ENCODE data around the gene PIGW. TPM values are rescaled to one million over a fixed set of nuclear protein-coding genes. Genes with fewer than 3 reads are reported as not detected.

The PIGW gene
- total RNA-seq, 1 experiment from 2014 or later = 21.7 TPM

GRCh38 chr17:36494674-36495073, 40.1 kb upstream of the PIGW start:
- Mint-ChIP-seq H3K36me3 (peaks cover 54% of the 10 kb centered on the region), H3K4me3 (no peak overlapping the region), H3K4me1 (no peaks in the 10 kb centered on the region), H3K9me3 (no peaks in the 10 kb centered on the region), H3K27me3 (ENCODE audit: low read depth) (no peaks in the 10 kb centered on the region), H3K27ac (no peak overlapping the region)
- DNase-seq (ENCODE audit: low spot score) (no peak), ATAC-seq (no peak)
- CTCF ChIA-PET = interaction anchor here (0.9 to 1.0 kb wide), 2 partner anchors 11 to 39 kb away, joined by 3 to 4 read pairs; no protein-coding TSS in a partner anchor
- TF ChIP-seq CREM (CRISPR knock-in tag; IDR thresholded peaks at IDR 0.05) (no peak), ZNF423 (CRISPR knock-in tag; IDR thresholded peaks at IDR 0.05) (no peak), TEAD1 (CRISPR knock-in tag; IDR thresholded peaks at IDR 0.05) (no peak), SOX15 (CRISPR knock-in tag; IDR thresholded peaks at IDR 0.05) (no peak), NR1H2 (CRISPR knock-in tag; IDR thresholded peaks at IDR 0.05) (no peak), ZNF121 (CRISPR knock-in tag; IDR thresholded peaks at IDR 0.05) (no peak), ATF2 (CRISPR knock-in tag; IDR thresholded peaks at IDR 0.05; ENCODE audit: borderline replicate concordance, low read depth) (no peak), TEAD4 (CRISPR knock-in tag; IDR thresholded peaks at IDR 0.05) (no peak), IRF2 (CRISPR knock-in tag; IDR thresholded peaks at IDR 0.05; ENCODE audit: borderline replicate concordance, low read depth) (no peak), NR2C2 (CRISPR knock-in tag; IDR thresholded peaks at IDR 0.05) (no peak), RORB (CRISPR knock-in tag; IDR thresholded peaks at IDR 0.05) (no peak), FOXK1 (CRISPR knock-in tag; IDR thresholded peaks at IDR 0.05) (no peak)
- TF ChIP-seq, protein P1, sequence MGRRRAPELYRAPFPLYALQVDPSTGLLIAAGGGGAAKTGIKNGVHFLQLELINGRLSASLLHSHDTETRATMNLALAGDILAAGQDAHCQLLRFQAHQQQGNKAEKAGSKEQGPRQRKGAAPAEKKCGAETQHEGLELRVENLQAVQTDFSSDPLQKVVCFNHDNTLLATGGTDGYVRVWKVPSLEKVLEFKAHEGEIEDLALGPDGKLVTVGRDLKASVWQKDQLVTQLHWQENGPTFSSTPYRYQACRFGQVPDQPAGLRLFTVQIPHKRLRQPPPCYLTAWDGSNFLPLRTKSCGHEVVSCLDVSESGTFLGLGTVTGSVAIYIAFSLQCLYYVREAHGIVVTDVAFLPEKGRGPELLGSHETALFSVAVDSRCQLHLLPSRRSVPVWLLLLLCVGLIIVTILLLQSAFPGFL (CRISPR knock-in tag; IDR thresholded peaks at IDR 0.05; ENCODE audit: borderline replicate concordance) = no peak
- TF ChIP-seq, protein P2, sequence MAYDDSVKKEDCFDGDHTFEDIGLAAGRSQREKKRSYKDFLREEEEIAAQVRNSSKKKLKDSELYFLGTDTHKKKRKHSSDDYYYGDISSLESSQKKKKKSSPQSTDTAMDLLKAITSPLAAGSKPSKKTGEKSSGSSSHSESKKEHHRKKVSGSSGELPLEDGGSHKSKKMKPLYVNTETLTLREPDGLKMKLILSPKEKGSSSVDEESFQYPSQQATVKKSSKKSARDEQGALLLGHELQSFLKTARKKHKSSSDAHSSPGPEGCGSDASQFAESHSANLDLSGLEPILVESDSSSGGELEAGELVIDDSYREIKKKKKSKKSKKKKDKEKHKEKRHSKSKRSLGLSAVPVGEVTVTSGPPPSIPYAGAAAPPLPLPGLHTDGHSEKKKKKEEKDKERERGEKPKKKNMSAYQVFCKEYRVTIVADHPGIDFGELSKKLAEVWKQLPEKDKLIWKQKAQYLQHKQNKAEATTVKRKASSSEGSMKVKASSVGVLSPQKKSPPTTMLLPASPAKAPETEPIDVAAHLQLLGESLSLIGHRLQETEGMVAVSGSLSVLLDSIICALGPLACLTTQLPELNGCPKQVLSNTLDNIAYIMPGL (CRISPR knock-in tag; IDR thresholded peaks at IDR 0.05) = no peak
- TF ChIP-seq, protein P3, sequence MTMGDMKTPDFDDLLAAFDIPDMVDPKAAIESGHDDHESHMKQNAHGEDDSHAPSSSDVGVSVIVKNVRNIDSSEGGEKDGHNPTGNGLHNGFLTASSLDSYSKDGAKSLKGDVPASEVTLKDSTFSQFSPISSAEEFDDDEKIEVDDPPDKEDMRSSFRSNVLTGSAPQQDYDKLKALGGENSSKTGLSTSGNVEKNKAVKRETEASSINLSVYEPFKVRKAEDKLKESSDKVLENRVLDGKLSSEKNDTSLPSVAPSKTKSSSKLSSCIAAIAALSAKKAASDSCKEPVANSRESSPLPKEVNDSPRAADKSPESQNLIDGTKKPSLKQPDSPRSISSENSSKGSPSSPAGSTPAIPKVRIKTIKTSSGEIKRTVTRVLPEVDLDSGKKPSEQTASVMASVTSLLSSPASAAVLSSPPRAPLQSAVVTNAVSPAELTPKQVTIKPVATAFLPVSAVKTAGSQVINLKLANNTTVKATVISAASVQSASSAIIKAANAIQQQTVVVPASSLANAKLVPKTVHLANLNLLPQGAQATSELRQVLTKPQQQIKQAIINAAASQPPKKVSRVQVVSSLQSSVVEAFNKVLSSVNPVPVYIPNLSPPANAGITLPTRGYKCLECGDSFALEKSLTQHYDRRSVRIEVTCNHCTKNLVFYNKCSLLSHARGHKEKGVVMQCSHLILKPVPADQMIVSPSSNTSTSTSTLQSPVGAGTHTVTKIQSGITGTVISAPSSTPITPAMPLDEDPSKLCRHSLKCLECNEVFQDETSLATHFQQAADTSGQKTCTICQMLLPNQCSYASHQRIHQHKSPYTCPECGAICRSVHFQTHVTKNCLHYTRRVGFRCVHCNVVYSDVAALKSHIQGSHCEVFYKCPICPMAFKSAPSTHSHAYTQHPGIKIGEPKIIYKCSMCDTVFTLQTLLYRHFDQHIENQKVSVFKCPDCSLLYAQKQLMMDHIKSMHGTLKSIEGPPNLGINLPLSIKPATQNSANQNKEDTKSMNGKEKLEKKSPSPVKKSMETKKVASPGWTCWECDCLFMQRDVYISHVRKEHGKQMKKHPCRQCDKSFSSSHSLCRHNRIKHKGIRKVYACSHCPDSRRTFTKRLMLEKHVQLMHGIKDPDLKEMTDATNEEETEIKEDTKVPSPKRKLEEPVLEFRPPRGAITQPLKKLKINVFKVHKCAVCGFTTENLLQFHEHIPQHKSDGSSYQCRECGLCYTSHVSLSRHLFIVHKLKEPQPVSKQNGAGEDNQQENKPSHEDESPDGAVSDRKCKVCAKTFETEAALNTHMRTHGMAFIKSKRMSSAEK (CRISPR knock-in tag; IDR thresholded peaks at IDR 0.05; ENCODE audit: borderline replicate concordance) = no peak
- POLR2A ChIA-PET = no interaction called here

DNA sequence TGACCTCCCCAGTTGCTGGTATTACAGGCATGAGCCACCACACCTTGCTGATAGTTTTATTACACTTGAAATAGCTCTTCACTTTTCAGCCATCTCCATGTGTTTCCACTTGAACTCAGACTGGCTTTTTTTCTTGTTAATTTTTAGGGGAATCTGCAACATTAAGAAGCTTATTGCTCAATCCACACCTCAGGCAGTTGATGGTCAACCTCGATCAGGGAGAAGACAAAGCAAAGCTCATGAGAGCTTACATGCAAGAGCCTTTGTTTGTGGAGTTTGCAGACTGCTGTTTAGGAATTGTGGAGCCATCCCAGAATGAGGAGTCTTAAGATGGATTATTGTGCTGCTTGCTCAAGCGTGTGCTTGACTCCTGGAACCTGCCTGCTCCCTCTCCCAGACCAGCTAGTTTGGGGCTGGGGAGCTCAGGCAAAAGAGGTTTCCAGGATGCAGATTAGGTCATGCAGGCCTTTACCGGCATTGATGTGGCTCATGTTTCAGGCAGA, 39.7 kb upstream of the PIGW start:
- DNase-seq (ENCODE audit: low spot score) = no peak
- Mint-ChIP-seq H3K9me3 (no peaks in the 10 kb centered on the region), H3K4me1 (no peaks in the 10 kb centered on the region), H3K27ac (peak overlapping the region; percentile 14), H3K4me3 (no peak overlapping the region), H3K27me3 (ENCODE audit: low read depth) (no peaks in the 10 kb centered on the region), H3K36me3 (peaks cover 54% of the 10 kb centered on the region)
- ChIA-PET CTCF (interaction anchor here (0.9 to 1.0 kb wide), 2 partner anchors 12 to 39 kb away, joined by 3 to 4 read pairs; no protein-coding TSS in a partner anchor), POLR2A (no interaction called here)
- no peak for ATAC-seq
- TF ChIP-seq JUN (CRISPR knock-in tag; IDR thresholded peaks at IDR 0.05) (no peak), GABPB1 (CRISPR knock-in tag; IDR thresholded peaks at IDR 0.05) (no peak), NR2C2 (CRISPR knock-in tag; IDR thresholded peaks at IDR 0.05) (no peak), TEAD1 (CRISPR knock-in tag; IDR thresholded peaks at IDR 0.05) (no peak), FOXP4 (CRISPR knock-in tag; IDR thresholded peaks at IDR 0.05) (no peak), USF2 (CRISPR knock-in tag; IDR thresholded peaks at IDR 0.05) (no peak), FOXP1 (CRISPR knock-in tag; IDR thresholded peaks at IDR 0.05; ENCODE audit: borderline replicate concordance) (no peak), SOX15 (CRISPR knock-in tag; IDR thresholded peaks at IDR 0.05) (no peak)
- TF ChIP-seq, protein P4, sequence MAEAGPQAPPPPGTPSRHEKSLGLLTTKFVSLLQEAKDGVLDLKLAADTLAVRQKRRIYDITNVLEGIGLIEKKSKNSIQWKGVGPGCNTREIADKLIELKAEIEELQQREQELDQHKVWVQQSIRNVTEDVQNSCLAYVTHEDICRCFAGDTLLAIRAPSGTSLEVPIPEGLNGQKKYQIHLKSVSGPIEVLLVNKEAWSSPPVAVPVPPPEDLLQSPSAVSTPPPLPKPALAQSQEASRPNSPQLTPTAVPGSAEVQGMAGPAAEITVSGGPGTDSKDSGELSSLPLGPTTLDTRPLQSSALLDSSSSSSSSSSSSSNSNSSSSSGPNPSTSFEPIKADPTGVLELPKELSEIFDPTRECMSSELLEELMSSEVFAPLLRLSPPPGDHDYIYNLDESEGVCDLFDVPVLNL (CRISPR knock-in tag; IDR thresholded peaks at IDR 0.05; ENCODE audit: borderline replicate concordance, low read depth) = no peak
- TF ChIP-seq, protein P5, sequence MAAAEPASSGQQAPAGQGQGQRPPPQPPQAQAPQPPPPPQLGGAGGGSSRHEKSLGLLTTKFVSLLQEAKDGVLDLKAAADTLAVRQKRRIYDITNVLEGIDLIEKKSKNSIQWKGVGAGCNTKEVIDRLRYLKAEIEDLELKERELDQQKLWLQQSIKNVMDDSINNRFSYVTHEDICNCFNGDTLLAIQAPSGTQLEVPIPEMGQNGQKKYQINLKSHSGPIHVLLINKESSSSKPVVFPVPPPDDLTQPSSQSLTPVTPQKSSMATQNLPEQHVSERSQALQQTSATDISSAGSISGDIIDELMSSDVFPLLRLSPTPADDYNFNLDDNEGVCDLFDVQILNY (CRISPR knock-in tag; IDR thresholded peaks at IDR 0.05) = no peak

Data from WTC11 (cell line).